Stimulated activated CD4-positive, alpha-beta T cell treated with anti-CD3 and anti-CD28 coated beads, TNF-alpha, amount 100 ng/mL, for 4 hours (primary cell): ENCODE measurements around the gene STX4.

Experiments used
- DNase-seq, 3 experiments: peaks; one replicate each; pipeline ENCODE4 v3.0.0-alpha.2; 2020; ENCODE audit warnings: low read depth in 3 of 3

STX4 gene

DNA sequence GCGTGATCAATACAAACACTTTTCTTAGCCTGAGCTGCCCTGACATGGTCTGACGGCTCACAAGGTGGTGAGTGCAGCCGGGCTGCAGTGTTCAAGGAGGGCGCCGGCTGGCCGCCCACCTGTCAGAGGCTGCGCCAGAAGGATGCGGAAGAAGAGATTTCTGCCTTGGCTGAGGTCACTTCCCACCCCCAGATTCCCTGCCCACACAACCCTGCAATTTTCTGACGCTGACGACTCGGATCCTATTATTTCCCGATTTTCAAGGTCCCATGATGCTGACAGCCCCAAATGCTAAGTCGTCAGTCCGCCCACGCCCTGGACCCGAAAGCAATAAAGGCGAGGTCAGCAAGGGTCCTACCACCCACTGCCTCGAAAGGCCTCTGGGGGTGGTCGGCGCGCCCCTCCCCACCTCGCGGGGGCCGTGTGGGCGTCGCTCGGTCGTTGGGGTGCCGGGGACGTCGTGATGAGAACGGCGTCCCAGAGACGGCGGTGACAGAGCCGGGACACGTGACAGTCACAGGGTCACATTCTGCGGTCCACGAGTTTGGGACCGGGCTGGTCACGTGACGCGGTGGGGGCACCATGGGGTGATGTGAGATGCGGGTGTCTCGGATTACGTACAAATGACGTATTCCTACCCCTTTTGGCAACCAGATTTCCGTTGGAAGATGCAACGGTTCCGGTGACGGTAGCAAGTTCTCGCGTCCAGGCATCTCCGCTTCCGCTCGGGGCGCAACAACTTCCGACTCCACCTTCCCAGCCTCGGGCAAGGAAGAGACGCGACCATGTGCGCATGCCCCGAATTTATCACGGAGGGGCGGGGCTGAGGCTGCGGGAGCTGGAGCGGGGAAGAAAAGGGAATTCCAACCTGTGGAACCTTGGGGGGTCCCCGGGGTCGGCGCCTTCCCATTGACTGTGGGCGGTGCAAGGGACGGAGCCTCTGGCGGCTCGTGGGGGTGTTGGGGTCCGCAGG is at the start of gene STX4:
TSS of gene STX4 (plus strand) at position 823 of the 973 bp plus-strand sequence. CDS start 248 bp downstream, outside the sequence.
- peak; percentile 93 to 96 (median 94) for DNase-seq

DNA sequence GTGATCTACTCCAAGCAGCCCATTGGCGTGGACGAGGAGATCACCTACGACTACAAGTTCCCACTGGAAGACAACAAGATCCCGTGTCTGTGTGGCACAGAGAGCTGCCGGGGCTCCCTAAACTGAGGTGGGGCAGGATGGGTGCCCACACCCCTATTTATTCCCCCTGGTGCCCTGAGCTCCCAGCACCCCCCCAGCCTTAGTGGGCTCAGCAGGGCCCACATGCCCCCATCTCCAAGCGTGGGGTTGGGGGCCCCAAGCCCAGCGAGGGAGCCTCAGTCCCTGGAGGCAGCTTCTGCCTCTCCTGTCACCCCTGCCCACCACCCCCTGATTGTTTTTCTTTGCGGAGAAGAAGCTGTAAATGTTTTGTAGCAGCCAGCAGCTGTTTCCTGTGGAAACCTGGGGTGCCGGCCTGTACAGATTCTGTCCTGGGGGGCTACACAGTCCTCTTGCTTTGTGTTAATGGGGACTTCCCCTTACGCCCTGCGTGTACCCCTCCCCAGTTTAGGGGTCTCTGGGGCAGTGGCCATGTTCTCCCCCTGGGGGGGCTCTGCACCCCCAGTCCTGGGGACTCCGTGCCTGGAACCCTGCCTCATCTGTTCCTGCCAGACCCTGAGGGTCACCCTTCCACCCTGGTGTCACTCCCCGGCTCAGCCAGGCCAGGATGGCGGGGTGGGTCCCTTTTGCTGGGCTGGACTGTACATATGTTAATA is 49.3 kb upstream of the STX4 start:
- DNase-seq: no peak

DNA sequence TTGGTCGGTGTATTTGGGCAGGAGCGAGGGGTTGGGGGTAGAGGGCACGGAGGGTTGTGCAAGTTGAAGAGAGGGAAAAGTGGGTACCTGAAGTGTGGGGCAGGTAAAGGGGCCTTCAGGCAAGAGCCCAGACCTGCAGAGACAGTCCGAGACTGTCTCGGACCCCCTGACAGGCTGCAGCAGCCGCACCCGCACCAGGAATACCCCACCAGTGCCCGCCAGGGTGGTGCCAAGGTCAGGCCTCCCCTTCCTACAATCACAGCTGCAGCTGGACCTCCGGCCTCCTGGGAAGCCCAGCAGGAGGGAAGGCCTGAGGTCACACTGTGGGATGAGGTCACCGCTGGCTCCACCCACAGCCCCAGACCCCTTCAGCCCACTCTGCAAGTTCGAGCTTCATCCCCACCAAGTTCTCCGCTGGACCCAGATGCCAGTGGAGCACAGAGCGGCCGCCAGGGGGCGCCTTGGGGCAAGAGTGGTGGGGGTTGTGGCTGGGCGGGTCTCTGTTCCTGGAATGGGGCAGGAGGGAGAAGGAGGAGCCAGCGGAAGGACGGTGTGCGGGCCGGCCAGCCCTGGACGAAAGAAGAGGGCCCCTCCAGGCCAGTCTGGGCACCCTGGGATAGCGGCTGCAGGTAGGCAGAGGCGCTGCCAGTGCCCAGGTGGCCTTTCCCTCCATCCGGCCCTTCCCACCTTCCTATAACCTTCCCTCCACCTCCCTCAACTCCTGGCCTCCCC is 48.5 kb upstream of the STX4 start, which contains the start of gene HSD3B7:
TSS of gene HSD3B7 (plus strand) at position 539 of the 732 bp plus-strand sequence. CDS start 452 bp downstream, outside the sequence.
- DNase-seq: peak; percentile 57 to 82 (median 74)

GRCh38 chr16:30985401-30986128 is 47.8 kb upstream of the STX4 start:
- DNase-seq: no peak

DNA sequence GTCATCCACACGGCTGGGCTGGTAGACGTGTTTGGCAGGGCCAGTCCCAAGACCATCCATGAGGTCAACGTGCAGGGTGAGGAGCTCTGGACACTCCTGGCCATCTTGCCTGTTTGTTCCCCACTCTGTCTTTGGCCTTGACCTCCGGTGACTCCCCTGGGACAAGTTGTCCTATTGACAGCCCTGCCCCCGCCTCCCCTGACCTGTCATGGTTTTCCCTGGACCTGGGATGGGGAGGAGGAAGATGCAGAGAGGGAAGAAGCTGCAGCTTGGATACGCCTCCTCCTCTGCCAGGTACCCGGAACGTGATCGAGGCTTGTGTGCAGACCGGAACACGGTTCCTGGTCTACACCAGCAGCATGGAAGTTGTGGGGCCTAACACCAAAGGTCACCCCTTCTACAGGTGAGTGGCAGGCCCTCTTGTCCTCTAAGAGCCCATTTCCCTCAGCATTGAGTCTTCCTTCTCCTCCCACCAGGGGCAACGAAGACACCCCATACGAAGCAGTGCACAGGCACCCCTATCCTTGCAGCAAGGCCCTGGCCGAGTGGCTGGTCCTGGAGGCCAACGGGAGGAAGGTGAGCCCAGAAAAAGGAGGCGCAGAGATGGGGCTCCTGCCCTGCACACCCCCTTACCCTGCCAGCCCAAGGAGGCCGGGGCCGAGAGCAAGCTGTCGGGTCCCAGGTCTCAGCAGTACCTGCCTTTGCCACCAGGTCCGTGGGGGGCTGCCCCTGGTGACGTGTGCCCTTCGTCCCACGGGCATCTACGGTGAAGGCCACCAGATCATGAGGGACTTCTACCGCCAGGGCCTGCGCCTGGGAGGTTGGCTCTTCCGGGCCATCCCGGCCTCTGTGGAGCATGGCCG is 47.0 kb upstream of the STX4 start:
- no peak for DNase-seq

DNA sequence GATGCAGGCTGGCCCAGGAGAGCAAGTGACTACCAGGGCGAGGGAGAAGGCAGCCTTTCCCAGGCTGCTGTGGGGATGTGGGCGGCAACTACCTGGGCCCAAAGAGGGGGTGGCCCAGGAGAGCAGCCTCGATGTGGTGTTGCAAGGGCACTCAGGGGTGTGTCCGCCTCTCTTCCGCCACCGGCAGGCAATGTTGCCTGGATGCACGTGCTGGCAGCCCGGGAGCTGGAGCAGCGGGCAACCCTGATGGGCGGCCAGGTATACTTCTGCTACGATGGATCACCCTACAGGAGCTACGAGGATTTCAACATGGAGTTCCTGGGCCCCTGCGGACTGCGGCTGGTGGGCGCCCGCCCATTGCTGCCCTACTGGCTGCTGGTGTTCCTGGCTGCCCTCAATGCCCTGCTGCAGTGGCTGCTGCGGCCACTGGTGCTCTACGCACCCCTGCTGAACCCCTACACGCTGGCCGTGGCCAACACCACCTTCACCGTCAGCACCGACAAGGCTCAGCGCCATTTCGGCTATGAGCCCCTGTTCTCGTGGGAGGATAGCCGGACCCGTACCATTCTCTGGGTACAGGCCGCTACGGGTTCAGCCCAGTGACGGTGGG is 45.7 kb upstream of the STX4 start:
- no peak for DNase-seq

GRCh38 chr16:30989469-30990047 is 43.8 kb upstream of the STX4 start:
- no peak for DNase-seq

- DNase-seq: no peak
Measured at GRCh38 chr16:30990105-30990504, 43.3 kb upstream of the STX4 start.

- DNase-seq: no peak
Measured at GRCh38 chr16:30991052-30991451, 42.3 kb upstream of the STX4 start.

DNA sequence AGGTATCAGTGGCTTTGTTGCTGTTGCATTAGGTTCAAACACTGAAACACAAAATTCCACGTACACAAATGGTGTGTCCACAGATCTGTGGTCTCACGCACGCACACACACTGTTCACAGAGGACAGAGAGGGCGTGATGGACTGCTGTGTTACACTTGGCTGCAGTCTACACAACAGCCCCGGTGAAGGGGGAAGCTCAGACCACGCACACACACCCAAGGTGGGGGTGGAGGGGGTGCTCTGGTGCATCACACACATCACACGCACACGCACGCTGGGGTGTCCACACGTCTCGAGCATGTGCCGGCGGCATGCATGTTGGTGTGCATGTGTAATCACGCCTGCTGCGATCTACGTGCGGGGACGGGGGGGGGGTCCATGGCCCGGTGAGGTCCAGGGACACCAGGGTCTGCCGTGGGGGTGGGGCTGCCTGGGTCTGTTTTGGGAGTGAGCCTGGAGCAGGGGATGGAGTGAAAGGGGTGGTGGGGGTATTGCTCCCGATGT is 41.0 kb upstream of the STX4 start:
- no peak for DNase-seq

DNA sequence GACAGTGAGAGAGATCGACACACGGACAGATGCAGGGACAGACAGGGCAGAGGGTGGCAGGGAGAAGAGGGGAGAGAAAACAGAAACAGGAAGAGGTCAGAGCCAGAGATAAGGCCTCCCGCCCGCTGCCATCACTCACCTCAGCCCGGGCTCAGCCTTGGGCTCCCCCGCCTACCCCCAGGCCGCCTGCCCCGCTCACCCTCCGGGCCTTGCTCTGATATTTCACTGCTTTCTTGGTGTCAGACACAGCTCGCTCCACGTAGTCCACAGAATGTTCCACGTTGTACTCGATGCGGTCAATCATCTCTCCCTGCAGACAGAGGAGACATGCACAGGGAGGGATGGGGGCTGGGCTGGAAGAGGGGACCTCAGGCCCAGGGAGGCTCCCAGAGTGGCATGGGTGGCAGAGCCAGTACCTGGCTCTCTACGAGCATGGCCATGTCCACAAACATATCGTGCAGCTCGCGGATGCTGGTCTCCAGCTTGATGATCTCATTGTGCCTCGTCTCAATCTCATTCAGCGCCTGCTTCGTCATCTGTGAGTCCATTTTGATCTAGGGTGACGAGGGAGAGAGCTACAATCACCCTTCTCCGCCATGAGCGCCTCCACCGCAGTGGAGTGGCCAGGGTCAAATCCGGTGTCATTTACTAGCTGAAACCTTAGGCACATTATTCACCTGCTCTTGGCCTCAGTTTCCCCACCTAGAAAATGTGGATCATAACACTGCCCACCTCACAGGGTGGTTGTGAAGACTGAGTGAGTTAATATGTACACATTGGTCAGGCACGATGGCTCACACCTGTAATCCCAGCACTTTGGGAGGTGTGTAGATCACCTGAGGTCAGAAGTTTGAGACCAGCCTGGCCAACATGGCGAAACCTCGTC is 40.2 kb upstream of the STX4 start:
- no peak for DNase-seq

DNA sequence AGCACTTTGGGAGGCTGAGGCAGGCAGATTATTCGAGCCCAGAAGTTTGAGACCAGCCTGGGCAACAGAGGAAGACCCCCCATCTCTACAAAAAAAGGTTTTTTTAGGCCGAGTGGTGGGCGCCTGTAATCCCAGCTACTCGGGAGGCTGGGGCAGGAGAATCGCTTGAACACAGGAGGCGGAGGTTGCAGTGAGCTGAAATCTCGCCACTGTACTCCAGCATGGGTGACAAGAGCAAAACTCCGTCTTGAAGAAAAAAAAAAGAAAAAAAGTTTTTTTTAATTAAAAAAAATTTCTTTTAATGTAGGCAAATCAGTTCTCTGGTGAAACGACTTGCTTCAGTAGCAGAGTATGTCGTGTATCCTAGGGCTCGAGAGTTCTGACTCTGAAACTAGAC is 37.4 kb upstream of the STX4 start:
- DNase-seq: no peak

DNA sequence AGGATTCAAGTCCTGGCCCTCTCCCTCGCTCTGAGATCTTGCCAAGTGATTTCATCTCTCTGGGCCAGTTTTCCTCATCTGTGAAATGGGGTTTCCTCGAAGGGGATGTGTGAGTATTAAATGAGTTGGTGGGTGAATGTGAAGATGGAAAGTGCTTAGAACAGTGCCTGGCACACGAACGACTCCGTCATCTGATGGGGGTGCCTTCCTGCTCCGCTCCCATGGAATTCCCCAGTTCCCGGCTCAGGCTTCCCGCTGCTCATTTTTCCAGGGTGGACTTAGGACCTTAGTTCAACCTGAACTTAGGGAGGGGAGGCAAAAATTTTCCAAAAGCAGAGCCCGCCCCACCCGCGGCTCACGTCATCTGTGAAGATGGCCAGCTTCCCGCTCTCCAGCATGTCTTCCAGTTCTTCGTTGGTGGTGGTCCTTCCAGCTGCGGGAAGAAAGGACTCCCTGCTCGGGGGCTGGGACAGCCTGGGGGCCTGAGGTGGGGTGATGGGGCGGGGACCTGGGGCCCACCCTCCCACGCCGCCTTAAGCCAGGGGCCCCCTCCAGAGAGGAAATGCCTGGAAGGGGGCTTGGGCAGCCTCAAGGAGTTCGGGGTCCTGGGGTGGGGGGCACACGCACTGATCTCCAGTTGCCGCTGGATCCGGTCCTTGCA is 36.9 kb upstream of the STX4 start:
- no peak for DNase-seq

DNA sequence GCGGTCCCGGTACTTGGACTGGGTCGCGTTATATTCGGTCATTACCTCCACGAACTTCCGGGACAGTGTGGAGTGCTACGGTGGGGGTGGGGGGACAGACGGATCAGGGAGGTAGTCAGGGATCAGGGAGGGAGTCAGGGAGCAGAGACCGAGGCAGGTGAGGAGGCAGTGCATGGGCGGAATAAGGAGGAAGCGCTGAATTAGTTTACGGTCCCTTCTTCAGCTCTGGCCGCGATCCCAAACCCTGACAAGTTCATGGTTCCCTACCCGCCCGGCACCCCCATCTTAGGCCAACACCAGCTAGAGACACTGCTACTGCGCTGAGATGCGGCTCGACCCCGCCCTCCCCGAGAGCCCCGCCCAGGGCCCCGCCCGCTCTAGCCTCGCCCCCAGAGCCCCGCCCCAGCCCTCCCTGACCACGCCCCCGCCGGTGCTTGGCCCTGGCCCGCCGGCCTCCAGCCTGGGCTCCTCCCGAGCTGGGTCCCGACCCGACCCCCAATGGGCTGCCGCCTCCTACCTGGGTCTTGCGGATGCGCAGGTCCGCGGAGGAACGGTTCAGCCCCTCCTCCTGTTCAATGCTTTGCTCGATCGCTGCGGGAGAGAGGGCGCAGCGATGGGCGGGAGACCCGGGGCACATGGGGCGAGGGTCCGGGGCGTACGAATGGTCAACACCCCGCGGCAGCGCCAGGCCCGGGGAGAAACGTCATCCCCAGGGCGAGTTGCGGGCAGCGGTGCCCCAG is 36.2 kb upstream of the STX4 start:
- peak; percentile 66 to 79 (median 72) for DNase-seq

DNA sequence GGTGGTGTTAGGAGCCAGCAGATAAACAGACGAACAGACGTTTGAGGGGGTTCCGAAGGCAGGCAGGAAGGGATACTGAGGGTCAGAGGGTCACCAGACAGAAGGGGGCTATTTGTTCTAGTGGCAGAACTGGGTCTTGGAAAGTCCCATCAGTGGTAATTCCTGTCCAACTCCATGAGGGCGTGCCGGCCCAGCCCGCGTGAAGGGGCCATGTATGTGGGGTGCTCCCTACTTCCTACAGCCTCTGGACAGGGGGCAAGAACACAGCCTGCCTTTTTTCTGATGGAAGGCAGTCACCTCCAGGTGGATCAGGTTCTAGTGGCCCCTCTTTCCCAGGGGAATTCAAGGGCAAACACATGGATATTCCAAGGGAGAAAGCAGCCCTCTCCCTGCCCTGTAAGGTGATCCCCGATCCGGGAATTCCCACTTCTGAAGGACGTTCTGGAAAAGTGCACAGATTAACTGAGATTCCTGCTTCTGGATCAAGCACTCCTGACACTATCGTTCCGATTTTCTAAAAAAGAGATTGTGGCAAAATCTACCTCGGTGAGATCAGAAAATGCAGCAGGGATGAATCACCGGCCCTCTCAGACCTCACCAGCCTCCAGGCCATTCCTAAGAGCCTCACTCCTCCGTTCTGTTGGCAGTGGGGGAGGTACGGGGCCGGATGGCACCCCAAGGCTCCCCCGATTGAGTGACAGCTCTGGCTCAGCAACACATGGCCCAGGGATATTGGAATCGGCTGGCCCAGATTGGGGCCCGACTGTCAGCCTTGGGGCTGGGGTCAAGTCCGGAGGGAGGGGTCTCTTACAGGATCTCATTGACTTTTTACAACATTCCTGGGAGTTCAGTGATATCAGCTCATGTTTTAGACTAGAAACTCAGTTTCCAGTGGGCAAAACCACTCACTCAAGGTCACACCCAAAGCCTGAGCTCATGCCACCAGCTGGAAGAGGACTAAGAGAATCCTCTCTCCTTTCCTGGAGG is 35.3 kb upstream of the STX4 start:
- DNase-seq: no peak
